OCI-M2 (cell line): ENCODE results near the gene OR6P1.

Source experiments
- DNase-seq: peaks from one replicate; lab custom pipeline; 2025; ENCODE audit not compliant: unreplicated experiment; lab: John Stamatoyannopoulos, UW

Gene OR6P1

DNA sequence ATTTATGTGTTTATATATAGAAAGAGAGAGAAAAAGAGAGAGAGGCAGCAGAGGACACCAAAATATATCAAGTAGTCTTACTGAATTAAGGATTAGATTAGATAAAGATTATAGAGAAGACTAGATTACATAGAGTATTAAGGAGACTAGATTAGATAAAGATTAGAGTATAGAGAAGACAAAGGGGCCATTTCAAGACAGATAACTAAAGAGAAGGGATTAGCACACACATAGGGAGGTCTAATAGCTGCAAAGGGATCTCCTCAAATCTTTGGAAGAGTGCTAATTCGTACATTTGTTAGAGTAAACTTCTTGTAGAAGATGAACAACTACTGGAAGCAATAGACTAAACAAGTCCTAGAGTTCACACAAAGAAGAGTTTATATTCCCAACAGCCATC is 50.4 kb downstream of the OR6P1 start:
- no peak for DNase-seq

DNA sequence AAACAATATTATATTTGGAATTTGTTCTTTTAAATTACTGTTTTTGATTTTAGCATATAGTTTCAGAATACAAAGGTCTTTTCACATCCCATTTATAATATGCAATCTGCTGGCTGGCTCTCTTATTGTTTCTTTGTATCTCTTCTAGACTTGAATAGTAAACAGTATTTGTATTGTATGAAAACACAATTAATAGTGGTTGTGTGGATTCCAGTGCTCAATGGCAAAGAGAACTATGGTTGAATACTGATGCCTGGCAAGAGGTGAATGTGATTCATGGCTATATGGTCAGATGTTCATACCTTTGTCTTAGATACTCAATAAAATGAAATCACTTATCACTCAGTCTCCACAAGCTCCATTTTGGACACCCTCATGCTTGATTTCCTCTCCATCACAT is 53.4 kb downstream of the OR6P1 start:
- no peak for DNase-seq
